Fibroblast of gingiva (primary cell): ENCODE results near the gene HECA.
"Not testable (repeated sequence)": the region's sequence is repeated elsewhere in the genome, so short reads cannot be mapped to it uniquely, and the experiment has no call there.

Experiments used
- DNase-seq: peaks from one replicate; pipeline ENCODE4 v3.0.0-alpha.2; 2011; ENCODE audit warnings: low read depth

HECA gene, protein sequence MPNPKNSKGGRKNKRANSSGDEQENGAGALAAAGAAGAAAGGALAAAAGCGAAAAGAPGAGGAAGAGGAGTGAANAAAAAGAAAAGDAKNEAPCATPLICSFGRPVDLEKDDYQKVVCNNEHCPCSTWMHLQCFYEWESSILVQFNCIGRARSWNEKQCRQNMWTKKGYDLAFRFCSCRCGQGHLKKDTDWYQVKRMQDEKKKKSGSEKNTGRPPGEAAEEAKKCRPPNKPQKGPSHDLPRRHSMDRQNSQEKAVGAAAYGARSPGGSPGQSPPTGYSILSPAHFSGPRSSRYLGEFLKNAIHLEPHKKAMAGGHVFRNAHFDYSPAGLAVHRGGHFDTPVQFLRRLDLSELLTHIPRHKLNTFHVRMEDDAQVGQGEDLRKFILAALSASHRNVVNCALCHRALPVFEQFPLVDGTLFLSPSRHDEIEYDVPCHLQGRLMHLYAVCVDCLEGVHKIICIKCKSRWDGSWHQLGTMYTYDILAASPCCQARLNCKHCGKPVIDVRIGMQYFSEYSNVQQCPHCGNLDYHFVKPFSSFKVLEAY

DNA sequence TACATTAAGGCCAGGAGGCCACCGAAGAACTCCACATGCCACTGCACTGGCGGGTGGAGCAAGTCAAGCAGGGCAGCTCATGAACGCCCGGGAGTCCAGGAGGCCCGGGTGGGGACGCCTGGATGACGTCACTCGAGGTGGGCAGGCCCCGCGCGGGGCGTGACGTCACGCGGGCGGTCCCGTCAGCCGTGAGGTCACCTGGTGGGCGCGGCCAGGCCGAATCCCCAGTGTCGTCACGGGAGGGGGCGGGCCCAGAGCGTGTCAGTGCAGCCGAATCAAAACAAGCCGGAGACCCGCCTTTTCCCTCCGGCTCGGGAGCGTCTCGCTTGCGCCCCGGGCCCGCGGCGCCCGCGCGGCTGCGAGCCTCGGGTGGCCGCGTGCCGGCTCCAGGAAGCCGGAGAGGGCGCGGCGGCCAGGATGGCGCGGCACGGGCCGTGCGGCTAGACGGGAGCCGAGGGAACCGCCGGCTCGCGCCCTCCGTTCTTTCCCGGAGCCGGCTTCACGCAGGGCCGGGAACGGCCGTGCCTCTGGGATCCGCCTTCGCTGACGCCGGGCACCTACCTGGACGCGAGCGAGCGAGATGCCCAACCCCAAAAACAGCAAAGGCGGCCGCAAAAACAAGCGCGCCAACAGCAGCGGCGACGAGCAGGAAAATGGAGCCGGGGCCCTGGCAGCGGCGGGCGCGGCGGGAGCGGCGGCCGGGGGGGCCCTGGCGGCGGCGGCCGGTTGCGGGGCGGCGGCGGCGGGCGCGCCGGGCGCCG is at the start of gene HECA:
HECA (plus strand) TSS at position 264 of the 761 bp plus-strand sequence; CDS start at position 581, 317 bp downstream.
- peak; percentile 97 for DNase-seq

DNA sequence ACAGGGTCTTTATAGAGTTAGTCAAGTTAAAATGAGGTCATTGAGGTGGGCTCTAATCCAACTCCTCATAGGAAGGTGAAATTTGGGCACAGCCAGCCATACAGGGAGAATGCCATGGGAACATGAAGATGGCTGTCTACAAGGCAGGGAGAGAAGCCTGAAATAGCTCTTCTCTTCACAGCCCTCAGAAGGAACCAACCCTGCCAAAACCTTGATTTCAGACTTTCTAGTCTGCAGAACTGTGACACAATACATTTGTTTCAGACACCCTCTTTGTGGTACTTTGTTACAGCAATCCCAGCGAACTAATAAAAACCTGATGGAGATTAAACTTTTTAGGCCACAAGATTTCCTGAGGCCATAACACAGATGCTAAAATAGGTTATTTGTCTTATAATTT is 43.1 kb upstream of the HECA start:
- peak; percentile 75 for DNase-seq

DNA sequence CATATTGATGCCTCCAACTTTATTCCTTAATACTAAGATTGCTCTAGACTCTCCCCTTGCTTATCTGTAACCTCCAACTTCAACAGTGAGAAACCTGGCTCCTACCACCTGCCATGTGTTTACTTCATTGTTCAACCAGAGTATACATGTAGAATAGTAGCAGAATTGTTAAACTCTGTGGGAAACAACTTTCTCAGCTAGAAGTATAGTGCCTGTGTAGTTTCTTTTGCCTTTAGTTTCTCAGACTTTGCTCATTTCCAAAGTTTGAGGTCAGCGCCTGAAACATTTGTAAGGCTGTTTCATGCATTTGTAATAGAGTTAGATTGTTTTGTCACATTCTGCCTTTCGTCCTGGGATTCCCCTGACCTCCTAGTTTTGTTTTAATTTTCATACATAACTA is 34.9 kb upstream of the HECA start:
- no peak for DNase-seq

DNA sequence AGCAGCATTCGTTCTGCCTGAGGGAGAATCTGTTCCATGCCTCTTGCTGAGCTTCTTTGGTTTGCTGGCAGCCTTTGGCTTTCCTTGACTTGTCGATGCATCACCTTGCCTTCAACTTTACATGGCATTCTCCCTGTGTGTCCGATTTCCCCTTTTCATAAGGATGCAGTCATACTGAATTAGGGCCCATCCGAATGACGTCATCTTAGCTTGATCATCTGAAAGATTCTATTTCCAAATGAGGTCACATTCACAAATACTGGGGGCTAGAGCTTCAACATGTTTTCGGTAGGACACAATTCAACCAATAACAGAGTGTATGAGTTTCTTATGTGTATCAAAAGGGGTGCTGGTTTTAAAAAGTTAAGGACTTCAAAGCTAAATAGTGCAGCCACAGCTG is 27.8 kb upstream of the HECA start:
- no peak for DNase-seq

DNA sequence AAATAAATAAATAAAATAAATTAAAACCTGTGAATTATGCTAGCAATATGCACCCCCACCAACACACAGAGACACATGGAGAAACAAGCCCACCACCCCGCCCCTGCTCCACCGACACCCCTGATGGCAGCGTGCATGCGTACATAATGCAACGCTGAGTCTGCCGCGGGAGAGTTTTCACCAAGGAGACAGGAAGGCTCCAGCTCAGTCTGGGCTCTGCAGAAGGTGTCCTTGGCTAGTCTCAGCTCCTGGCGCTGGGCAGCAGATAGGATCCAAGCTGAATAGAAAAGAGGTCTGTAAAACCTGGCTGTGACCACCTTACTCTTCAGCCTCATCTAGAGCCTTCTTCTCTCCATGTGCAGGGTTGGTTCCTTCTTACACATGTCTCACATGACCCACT is 26.5 kb upstream of the HECA start:
- DNase-seq, result no peak

DNA sequence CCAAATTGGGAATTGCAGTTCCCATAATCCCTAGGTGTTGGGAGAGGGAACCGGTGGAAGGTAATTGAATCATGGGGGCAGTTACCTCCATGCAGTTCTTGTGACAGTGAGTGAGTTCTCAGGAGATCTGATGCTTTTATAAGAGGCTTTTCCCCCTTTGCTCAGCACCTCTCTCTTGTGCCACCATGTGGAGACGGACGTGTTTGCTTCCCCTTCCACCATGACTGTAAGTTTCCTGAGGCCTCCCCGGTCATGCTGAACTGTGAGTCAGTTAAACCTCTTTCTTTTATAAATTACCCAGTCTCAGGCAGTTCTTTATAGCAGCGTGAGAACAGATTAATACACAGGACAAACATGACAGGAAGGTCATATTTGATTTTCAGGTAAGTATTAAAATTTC is 25.3 kb upstream of the HECA start:
- peak; percentile 51 for DNase-seq

DNA sequence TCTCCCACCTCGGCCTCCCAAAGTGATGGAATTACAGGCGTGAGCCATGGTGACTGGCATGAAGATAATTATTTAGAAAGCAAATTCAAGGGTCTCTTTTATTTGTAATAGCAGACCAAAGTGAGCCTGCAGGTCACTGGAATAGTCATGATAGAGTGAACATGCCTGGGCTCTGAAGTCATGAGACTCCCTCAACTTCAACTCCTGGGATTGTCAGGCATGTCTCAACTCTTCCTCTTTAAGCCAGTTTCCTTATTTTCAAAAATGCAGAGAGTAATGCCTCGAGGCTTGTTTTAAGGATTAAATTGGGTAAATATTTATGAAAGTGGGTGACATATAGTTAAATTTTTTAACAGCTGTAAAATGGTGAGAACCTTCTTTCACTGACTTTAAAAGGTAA is 22.7 kb upstream of the HECA start:
- no peak for DNase-seq

DNA sequence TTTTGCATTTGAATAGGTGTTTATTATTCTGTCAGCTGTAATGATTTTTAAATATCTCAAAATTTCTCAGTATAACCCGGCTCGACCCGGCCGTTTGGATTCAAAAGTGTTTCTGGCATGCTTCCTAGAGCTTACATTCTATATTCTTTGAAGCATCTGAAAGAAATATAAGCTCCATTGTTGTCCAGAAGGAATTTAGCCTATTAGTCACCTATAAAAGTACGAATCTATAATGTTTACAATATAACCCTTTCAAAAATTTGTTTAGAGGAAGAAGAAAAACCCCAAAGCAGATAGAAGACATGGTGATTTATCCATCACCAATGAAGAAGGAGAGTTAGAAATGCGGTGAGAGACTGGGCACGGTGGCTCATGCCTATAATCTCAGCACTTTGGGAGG is 22.3 kb upstream of the HECA start:
- DNase-seq, result no peak

DNA sequence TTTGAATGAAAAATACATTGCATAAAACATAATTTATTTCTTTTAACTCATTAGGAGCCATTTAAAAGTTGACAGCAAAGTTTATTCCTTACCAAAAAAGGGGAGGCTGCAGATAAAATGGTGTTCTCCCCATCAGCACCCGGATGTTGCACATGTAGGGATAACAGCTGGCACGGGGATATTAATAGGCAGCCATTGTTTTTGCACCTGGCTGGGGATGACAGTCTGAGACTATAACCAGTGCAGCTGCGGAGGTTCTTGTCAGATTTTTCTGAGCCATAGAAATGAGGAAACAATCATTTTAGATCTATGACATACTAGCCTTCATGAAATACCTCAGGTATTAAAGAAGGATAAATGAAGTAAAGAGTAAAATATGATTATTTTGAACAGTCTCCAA is 20.1 kb upstream of the HECA start:
- DNase-seq, result no peak

DNA sequence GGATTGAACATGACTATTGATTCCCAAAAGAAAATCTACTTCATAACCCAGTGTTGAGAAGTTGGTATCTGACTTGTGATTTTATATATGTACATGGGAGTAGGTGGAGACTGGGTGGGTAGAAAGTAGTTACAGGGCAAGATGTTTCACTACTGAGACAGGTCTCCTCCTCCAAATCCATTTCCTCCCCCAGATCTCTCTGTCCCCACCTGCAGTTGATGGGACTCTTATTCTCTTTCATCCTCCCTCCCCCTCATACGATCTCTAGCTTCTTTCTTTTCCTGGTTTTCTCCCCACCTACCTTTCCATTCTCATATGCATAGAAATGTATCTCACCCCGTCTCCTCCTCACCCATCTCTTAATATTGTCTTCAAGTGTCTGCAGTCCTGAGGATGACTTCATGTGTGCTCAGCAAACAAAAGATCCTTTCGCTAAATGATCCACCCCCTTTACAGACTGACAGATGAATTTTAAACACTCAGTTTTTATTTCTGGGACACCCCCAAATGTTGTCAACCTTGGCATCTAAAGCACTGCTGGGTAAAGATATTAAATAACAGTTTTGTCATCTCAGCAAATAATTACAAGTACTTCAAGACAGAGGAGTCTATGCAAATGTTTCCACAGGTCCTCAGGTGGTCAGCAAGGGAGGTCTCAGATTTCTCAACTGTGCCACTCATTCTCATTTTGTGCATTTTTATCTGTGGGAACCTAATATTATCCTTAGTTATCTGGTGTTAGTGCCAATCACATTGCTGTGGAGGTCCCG is 18.7 kb upstream of the HECA start:
- DNase-seq, result no peak

DNA sequence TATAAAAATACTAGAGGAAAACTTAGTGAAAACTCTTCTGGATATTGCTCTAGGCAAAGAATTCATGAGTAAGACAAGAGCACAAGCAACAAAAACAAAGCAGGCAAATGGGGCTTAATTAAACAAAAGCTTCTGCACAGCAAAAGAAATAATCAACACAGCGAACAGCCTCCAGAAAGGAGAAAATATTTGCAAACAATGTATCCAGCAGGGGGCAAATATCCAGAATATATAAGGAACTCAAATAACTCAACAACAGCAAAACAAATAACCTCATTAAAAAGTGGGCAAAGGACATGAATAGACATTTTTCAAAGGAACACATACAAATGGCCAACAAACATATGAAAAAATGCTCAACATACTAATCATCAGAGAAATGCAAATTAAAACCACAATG is 17.1 kb upstream of the HECA start:
- no peak for DNase-seq

DNA sequence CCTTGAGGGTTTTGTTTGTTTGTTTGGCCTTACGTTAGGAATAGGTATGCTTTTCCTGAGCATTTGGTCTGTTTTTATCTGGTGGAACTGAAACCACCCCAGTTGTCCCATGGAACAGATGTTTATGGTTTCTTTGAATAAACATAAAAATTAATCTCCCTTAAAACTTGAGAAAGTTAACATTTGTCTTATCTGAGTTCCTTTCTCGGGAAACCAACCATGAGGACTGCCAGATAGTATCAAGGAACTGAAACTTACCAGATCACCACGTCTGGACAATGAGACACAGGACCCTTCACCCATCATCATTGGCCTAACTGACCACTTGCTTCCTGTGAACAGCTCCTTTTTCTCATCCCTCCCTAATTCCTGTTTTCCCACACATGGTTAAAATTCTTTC is 15.3 kb upstream of the HECA start:
- DNase-seq, result no peak

DNA sequence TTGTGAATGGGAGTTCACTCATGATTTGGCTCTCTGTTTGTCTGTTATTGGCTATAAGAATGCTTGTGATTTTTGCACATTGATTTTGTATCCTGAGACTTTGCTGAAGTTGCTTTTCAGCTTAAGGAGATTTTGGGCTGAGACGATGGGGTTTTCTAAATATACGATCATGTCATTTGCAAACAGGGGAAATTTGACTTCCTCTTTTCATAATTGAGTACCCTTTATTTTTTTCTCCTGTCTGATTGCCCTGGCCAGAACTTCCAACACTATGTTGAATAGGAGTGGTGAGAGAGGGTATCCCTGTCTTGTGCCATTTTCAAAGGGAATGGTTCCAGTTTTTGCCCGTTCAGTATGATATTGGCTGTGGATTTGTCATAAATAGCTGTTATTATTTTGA is 12.1 kb upstream of the HECA start:
- not testable (repeated sequence) for DNase-seq

DNA sequence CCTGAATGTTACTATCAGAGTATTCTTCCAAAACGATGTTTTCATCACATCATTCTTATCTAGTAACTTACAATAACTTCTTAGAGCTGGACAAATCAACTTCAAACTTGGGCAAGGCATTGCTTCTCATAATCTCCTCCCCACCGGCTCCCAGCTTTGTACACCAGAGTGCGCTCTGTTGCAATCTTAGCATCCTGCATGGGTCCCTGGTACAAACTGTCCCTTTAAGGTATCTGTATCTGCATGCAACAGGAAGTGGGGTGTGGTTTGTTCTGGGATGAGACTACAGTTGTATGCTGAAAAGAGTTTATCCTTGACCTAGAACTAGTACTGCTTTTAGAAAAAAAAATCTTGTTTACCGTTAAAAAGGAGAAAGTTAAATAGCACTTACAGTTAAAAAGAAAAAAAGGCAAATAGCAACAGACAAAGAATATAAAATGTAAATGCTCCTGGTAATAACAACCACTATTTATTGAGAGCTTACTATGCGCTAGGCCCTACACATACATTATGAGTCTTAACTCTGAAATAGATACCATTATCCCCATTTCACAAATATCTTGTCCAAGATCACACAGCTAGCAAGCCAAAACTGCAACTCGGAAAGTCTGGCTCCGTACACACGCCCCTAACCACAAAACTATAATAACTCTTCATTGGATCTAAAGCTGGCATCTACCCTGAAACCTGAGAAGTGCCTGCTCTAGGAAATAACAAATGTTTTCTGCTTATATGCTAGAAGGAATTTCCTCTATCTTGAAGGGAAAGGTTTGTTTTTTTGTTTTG is 9.8 kb upstream of the HECA start:
- peak; percentile 82 for DNase-seq

DNA sequence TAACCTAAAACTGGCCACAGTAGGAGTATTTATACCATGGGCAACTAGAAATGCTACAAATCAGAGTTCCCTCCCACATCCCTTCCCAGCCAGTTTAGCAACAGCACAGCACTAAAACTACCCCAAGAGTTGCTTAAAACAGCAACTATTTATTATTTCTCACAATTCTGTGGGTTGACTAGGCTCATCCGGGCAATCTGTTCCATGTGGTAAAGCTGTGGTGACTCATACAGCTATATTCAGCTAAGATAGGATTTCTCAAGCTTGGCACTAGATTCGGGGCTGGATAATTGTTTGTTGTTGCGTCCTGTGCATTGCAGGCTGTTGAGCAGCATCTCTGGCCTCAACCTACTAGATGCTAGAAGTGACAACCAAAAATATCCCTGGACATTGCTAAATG is 8.6 kb upstream of the HECA start:
- DNase-seq, result peak; percentile 97

DNA sequence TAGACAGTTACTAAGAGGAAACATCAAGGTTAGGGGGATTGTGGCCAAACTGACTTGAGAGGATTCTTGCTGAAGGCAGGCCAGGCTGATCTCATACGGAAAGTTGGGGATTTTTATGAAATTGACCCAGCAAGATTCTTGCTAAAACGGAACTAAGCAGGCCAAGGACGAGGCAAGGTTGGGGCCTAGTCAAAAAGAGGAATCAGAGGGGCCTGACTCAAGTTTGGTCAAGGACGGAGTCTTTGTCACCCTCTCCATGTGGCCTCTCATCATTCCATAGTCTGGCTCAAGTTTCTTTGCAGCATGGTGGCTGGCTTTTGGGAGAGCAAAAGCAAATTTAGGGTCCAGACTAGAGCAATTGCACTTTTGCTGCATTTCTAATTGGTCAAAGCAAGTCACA is 7.9 kb upstream of the HECA start:
- no peak for DNase-seq

DNA sequence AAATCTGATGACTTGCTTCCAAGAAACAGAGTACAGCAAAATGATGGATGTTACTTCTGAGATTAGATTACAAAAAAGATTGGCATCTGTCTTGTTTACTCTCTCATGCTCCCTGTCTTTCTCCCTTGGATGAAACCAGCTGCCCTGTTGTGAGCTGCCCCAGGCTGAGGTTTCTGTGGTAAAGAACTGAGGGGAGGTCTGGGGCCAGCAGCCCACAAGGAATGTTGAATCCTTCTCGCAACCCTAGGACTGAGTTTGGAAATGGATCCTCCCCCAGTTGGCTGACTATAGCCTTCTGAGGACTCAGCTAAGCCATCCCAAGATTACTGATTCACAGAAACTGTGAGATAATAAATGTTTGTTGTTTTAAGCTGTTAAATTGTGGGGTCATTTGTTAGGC is 5.6 kb upstream of the HECA start:
- DNase-seq, result peak; percentile 76

DNA sequence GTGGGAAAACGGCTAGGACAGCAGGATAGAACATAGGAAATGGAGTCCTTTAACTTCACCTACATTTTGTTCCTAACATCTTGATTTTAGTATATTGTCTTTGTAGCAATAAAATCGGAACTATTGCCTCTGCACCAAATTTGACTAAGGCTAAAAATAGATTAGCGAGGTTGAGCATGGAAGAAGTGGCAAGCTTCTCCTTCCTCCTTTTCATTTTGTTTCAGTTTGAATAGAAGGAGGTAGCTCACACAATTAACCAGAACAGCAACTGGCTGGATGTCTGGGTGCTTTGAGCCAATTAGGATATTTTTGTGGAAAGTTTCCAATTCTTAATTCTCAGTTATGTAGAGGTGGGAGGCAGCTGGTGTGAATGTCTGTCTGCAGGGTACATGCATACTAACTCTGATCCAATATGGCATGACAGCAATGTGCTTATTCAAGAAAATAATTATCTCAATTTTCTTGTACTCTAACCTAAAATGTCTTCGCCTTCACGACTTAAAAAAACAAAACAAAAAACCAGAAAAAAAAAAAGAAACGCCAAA is 3.1 kb upstream of the HECA start:
- DNase-seq, result no peak

DNA sequence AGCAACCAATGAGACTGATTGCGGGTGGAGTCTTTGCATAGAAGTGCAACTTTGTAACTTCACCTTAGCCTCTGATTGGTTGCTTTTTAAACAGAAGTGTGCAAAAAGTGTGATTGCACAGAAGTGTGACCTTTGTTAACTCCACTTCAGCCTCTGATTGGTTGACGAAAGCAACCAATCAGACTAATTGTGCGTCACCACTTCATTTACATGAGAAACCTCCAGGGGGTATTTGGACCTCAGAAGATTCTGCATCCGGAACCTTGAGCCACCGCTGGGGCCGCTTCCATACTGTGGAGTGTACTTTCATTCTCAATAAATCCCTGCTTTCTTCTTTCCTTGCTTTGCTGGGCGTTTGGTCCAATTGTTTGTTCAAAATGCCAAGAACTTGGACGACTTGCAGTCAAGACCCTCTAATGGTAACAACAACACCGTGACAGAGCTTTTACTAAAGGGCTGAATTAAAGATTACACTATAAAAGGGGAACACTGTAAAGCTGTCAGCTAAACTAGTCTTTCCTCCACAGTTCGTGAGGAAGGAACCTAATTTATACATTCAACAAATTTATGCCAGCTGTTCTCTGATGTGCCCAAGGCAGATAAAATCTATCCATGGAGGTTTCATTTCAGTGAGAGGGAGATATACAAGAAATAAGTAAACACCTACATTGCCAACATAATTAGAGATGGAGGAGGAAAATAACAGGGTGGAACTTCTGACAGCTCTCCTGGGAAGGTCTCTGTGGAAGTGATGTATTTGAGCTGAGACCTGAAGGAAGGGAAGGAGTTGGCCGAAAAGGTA is 1.4 kb upstream of the HECA start:
- DNase-seq, result peak; percentile 71

DNA sequence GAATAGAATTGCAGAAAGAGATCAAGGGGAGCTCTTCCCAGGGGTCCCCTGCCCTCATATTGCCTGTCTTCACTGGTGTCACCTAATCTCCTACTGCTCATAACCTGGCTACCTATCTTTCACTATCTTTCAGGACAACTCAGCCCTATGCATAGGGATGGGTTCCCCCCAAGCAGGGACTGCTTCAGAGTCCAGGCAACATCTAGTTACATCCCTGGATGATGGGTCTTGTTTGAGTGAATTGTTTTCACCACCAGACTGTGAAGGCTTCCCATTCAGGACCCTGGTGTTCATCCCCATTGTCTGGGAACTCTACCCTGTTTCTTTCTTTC is 850 bp upstream of the HECA start:
- DNase-seq, result no peak
